Measurements from ENCODE around the gene INS. TPM values are rescaled to one million over a fixed set of nuclear protein-coding genes. Genes with fewer than 3 reads are reported as not detected.

INS gene
- total RNA-seq, 2 donors from 2014 or later: not detected

- no peak overlapping the region for H3K27ac Mint-ChIP-seq
These were observed 29.1 kb upstream of the INS start for GRCh38 chr11:2189938-2190656.

GRCh38 chr11:2188745-2189144 is 27.7 kb upstream of the INS start:
- H3K9me3 ChIP-seq (ENCODE audit: control insufficient read depth, low read length): no peaks in the 10 kb centered on the region
- no peak overlapping the region for H3K27ac ChIP-seq (ENCODE audit: low read depth, low read length)
- no peaks in the 10 kb centered on the region for H3K4me1 ChIP-seq (ENCODE audit: control insufficient read depth, insufficient read depth, low read length)
- Mint-ChIP-seq H3K27ac (no peak overlapping the region), H3K27me3 (ENCODE audit: insufficient read depth) (peaks cover 28% of the 10 kb centered on the region), H3K36me3 (ENCODE audit: low read depth) (no peaks in the 10 kb centered on the region), H3K9me3 (no peaks in the 10 kb centered on the region), H3K4me3 (no peak overlapping the region), H3K4me1 (no peaks in the 10 kb centered on the region)
- DNase-seq: no peak
- H3K9ac ChIP-seq (ENCODE audit: extremely low read depth, low read length, poor library complexity, severe bottlenecking): no peak overlapping the region
- 89 to 92% methylated on average over 12 to 19 of the region's 19 CpGs for WGBS, 2 experiments (ENCODE audit: insufficient coverage in 1 of 2, insufficient read length in 1 of 2)
- H3K27me3 ChIP-seq (ENCODE audit: control insufficient read depth, insufficient read depth, low read length, poor library complexity, severe bottlenecking): peaks cover 6% of the 10 kb centered on the region
- TF ChIP-seq CTCF (conservative IDR thresholded peaks at IDR 0.05): no peak
- H3K36me3 ChIP-seq (ENCODE audit: control insufficient read depth, insufficient read depth, low read length): no peaks in the 10 kb centered on the region
- no peak overlapping the region for H3K4me3 ChIP-seq (ENCODE audit: low read length)

More at GRCh38 chr11:2189938-2190656, 29.1 kb upstream of the INS start:
- Histone ChIP-seq H3K9ac (ENCODE audit: extremely low read depth, low read length, poor library complexity, severe bottlenecking) (no peak overlapping the region), H3K9me3 (ENCODE audit: control insufficient read depth, low read length) (no peaks in the 10 kb centered on the region), H3K4me1 (ENCODE audit: control insufficient read depth, insufficient read depth, low read length) (no peaks in the 10 kb centered on the region), H3K4me3 (ENCODE audit: low read length) (no peak overlapping the region), H3K27ac (ENCODE audit: low read depth, low read length) (peak overlapping the region; percentile 87), H3K36me3 (ENCODE audit: control insufficient read depth, insufficient read depth, low read length) (no peaks in the 10 kb centered on the region), H3K27me3 (ENCODE audit: control insufficient read depth, insufficient read depth, low read length, poor library complexity, severe bottlenecking) (peaks cover under 1% of the 10 kb centered on the region)
- no peak for TF ChIP-seq CTCF (conservative IDR thresholded peaks at IDR 0.05)
- DNase-seq: no peak
- no peaks in the 10 kb centered on the region for H3K4me1 Mint-ChIP-seq
- WGBS, 2 experiments (ENCODE audit: insufficient coverage in 1 of 2, insufficient read length in 1 of 2): 87 to 90% methylated on average over 19 to 29 of the region's 29 CpGs
- H3K4me3 Mint-ChIP-seq: no peak overlapping the region
- H3K36me3 Mint-ChIP-seq (ENCODE audit: low read depth): no peaks in the 10 kb centered on the region
- no peaks in the 10 kb centered on the region for H3K9me3 Mint-ChIP-seq
- H3K27me3 Mint-ChIP-seq (ENCODE audit: insufficient read depth): peaks cover 23% of the 10 kb centered on the region

- no peaks in the 10 kb centered on the region for H3K9me3 Mint-ChIP-seq
These were observed 26.3 kb upstream of the INS start for GRCh38 chr11:2187280-2187707.

More at GRCh38 chr11:2187280-2187707, 26.3 kb upstream of the INS start:
- Mint-ChIP-seq H3K36me3 (ENCODE audit: low read depth) (no peaks in the 10 kb centered on the region), H3K4me1 (no peaks in the 10 kb centered on the region), H3K27ac (no peak overlapping the region), H3K4me3 (no peak overlapping the region), H3K27me3 (ENCODE audit: insufficient read depth) (peaks cover 28% of the 10 kb centered on the region)
- Histone ChIP-seq H3K36me3 (ENCODE audit: control insufficient read depth, insufficient read depth, low read length) (no peaks in the 10 kb centered on the region), H3K4me3 (ENCODE audit: low read length) (no peak overlapping the region), H3K9ac (ENCODE audit: extremely low read depth, low read length, poor library complexity, severe bottlenecking) (no peak overlapping the region), H3K27me3 (ENCODE audit: control insufficient read depth, insufficient read depth, low read length, poor library complexity, severe bottlenecking) (peaks cover 6% of the 10 kb centered on the region), H3K27ac (ENCODE audit: low read depth, low read length) (no peak overlapping the region), H3K9me3 (ENCODE audit: control insufficient read depth, low read length) (no peaks in the 10 kb centered on the region), H3K4me1 (ENCODE audit: control insufficient read depth, insufficient read depth, low read length) (no peaks in the 10 kb centered on the region)
- TF ChIP-seq CTCF (conservative IDR thresholded peaks at IDR 0.05): no peak
- DNase-seq: no peak
- 89% methylated on average over 7 of the region's 7 CpGs; no CpG with 5 or more reads in 1 of the 2 experiments for WGBS, 2 experiments (ENCODE audit: insufficient coverage in 1 of 2, insufficient read length in 1 of 2)

Data from endodermal cell (in vitro differentiated cells).